GM15510 (cell line): ENCODE results near the gene SLC39A11.

Experiments used
- POLR2A ChIP-seq: IDR thresholded peaks from 3 replicates; pipeline ENCODE4 v1.6.1; 2011; ENCODE audit warnings: borderline replicate concordance; ENCODE audit not compliant: insufficient read length; ENCODE audit errors: extremely low read depth

The SLC39A11 gene

DNA sequence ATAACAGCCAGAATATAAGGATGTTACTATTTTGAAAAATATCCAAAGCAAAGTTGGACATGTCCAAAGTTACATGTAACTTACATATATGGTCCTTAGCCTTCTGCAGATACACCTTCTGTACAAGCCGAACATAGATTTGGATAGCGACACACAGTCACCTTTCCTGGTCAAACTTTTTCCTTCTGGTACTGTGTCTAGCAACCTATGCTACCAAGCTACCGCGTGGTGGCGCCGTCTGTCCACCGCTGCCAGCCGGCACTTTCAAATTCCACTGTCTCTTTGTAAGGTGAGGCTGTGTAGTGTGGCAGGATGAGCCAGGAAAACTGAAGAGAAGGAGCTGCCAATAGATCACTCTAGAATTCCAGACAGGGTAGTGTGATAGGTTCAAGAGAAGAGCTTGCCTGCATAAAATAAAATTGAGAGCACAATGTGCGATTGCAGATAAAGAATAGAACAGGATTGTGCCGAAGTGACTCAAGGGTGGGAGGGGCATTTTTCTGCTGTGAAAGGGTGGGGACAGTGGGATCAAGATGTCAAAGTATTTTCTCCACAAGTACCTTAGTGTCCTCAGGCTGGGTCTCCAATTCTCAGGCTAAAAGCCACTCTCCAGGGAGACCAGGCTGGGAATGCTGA is 366.9 kb downstream of the SLC39A11 start:
- TF ChIP-seq POLR2A = no peak

DNA sequence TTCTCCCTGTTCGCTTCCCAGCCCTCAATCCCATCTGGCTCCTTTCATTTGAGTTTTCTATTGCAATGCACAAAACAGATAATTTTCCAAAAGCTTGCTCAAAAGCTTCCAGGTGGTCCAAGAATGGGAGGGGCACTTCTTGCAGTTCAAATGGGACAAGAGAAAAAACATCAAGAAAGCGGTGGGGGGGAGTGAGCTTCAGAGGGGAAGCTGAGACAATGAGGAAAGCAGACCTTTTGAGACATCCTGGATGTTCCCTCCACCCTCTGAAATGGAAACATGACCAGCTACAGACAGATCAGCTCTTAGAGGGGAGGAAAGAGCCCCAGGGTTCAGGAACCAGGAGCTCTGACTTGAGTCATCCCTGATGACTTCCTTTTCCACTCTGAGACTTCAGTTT is 368.2 kb downstream of the SLC39A11 start:
- TF ChIP-seq POLR2A = no peak

DNA sequence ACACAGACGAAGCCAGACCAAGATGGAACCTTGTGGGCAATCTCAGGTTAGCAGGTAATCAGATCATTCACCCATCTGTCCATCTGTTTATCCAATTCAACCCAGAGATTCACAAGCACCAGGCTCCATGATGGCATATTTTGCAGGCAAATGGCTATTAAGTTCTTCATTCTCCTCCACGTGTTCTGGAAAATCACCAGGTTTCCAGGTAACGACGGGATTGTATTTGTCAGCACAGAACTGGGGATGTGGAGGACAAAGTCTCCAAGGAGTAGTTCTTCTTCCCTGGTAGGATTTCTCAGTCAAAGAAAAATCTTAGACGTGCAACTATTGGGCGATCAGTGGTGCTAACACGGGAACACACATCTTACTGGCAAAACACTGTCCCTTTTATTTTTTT is 368.8 kb downstream of the SLC39A11 start:
- TF ChIP-seq POLR2A = no peak

DNA sequence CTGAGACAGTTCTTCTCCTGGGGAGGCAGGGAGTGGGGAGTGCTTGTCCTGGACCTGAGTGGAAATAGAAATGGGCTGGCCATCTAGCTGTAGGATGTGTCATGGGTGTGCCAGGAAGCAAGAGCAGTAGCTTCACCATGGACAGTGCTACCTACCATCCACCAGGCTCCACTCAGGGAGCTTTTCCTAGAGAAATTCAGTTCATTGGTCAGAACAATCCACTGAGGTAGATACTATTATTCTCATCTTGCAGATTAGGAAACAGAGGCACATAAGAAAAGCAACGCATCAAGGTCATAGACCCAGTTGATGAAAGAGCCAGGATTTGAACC is 372.0 kb downstream of the SLC39A11 start:
- no peak for TF ChIP-seq POLR2A

DNA sequence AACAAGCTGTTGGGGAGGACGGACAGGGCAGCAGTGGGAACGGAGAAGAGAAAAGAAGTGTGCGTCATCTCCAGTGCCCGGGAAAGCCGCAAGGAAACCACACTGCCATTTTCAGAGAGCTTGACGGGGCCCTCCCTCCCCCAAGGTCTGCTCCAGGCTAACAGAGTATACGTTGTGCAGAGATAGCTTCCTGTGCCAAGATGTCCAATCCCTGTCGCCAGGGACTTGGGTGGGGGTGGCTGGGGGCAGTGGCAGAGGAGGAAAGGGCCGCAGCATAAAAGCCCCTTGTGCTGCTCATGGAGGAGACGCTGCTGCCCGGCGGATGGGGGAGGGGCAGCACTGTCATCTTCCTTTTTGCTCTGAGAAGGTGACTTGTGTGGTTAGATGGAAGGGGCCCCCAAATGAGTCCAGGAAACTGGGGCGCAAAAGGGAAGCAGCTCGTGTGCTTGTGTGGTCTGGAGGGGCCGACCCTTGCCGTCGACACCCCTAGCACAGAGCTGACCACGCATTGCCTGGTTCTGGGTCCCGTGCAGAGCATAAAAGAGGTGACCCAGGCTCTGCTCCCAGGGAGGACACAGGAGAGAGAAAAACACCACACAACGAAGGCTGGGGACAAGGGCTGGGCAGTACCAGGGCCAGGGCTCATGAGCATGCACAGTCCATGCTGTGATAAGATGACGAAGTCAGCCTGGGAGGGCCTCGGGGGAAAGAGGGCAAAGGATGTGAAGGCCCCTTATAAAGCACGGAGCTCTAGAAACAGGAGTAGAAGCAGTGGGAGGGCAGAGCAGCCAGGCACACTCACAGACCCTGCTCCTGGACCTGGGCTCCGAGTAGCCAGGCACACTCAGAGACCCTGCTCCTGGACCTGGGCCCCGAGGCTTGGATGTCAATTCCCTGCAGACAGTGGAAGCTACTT is 372.7 kb downstream of the SLC39A11 start:
- TF ChIP-seq POLR2A = no peak

DNA sequence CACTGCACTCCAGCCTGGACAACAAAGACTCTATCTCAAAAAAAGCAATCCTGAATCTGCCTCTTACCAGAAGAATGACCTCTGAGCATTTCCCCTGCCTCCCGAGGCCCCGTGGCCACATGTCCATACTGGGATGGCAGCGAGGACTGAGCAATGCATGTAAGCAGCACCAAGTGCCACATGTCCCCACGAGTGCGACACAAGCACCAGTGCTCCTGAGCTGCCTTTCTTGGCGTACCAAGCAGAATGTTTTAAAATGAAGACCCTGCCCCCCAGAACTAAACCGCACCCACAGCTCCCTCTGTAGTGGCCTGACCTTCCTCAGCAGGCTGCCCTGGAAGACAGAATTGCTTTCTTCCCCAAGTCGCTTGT is 373.3 kb downstream of the SLC39A11 start:
- no peak for TF ChIP-seq POLR2A

DNA sequence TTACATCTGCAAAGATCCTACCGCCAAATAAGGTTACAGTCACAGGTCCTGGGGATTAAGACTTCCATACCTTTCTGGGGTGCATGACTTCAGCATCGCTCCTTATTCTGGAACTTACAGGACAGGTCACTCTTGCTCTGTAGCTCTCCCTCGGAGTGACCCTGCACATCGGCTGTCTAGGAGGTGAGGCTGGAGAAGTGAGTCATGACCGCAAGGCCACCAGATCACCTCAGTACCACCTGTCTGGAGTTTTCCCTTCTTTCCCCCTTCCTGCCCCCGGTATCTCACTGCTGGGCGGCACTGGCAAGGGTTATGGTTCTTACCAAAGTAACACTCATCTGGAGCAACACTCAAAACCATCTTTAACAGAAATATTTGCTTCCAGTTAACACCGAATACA is 374.8 kb downstream of the SLC39A11 start:
- TF ChIP-seq POLR2A = no peak

DNA sequence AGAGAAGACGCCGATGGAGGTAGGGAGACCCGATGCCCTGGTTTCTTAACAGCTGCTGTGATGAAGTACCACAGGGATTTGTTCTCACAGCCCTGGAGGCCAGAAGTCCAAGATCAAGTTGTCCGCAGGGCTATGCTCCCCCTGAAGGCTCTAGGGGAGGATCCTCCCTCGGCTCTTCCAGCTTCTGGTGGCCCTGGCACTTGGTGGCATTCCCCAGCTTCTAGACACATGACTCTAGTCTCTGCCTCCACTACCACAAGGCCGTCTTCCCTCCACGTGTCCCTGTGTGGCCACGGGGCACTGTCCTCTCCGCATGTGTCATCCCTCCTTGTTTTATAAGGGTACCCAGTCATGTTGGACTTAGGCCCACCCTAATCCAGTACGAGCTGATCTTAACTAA is 375.2 kb downstream of the SLC39A11 start:
- no peak for TF ChIP-seq POLR2A

DNA sequence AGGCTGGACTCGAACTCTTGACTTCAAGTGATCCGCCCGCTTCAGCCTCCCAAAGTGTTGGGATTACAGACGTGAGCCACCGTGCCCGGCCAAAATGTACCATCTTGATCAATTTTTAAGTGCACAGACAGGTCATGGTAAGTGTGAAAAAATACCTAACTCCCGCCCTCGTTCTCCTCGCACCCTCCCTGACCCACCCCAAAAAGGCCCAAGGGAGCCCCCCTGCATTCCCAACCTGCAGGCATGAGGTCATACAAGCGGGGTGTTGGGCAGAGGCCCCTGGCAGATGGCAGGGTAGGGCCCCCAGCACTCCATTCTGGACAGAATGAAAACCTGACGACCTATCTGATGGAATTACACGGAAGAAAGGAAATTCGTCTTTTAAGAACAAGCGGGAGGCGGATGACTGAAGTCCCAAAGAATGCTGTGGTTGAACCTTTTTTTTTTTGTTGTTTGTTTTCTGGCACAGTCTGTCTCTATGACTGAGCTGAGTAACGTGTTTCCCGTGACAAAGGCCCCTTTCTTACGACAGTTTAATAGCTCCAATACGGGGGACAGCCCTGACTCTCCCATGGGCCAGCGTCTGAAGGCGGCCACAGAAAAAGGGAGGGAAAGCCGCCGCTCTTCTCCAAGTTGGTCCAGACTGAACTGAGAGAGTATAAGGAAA is 376.4 kb downstream of the SLC39A11 start:
- TF ChIP-seq POLR2A = no peak

DNA sequence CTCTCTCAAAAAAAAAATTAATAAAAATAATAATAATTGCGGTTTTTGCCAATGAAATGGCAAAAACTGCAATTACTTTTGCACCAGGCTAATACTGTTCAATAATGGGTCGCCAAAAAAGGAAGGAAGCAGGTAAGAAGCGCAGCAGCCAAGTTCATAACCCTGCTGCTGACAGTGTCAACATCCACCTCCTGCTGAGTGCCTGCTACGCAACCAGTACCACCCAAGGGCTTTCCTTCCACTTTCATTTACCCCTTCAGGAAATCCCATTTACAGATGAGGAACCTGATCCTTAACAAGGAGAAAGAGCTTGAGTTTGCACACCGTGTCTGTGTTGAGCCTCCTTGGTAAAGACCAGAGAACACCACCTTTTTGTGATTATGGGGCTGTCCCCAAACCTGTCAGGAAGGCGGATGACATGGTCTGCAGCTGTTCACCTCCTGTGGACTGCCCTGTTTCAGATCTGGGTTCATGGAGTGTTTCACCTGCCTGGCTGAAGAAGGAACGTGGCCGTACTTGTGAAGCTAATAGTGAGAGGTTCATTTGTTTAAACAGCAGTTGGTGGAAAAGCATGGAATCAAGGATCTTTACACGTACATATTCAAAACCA is 378.0 kb downstream of the SLC39A11 start:
- no peak for TF ChIP-seq POLR2A

DNA sequence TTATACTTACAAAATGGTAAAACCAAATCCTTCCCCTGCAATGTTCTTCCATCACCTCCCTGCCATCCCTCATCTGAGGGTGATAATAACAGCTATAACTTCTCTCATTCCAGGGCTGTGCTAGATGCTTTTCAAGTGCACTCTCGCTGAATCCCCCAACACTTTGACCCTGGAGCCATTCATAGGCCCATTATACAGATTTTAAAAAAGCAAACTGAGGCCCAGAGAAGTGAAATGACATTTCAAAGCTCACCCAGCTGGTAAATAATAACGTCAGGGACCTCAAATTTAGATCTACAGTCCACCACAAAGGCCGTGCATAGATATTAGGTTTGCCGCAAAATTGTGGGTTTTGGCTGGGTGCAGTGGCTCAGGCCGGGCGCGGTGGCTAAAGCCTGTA is 378.8 kb downstream of the SLC39A11 start:
- TF ChIP-seq POLR2A = no peak

DNA sequence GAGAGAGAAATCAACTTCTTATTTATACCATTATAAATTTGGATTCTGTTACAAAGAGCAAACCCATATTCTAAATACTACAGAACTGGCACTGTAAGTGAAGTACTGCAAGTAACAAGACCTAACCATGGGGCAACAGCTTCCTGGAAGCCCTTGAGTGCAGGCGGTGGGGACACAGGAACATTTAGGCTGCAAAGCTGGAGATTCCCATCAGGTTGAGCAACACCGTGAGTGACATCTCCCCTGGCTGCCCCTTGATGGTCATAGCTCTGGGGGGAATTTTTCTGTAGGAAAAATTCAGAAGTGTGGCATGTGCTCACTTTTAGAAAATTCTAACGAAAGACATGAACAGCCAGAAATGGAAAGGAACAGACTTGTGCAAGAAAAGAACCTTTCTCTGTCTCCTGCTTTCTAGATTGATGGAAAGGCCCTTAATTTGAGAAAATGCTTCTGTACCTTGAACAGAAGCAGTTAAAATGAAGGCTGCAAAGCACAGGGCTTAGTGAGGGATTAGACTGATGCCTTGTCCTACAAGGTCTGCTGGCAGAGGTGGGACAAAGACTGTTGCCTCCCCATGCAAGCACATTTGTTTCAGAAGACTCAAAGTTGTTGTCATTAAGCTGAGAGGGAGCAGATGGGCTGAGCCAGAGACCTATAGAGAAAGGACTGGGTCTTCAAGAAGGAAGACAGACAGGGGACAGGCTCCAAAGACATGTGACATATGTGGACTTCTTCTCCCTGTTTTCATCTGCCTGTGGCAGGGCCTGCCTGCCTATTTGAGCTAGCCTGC is 380.8 kb downstream of the SLC39A11 start:
- TF ChIP-seq POLR2A = no peak

DNA sequence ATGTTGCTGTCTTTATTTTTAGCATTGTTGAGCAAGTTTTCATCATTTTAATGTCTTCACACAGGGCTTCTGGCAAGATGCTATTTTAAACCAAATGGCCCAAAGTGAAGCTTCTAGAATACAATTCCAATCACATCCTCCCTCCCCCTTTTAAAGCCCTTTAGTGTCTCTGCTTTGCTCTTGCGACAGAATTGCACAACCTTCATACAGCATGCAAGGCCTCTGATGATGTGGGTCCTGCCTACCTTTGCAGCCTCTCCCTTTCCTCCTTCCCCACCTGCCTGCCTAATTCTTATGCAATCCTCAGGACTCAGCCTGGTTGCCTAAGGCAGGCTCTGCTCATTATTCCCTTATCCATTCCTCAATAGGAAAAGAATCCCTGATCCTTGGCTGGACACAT is 381.7 kb downstream of the SLC39A11 start:
- TF ChIP-seq POLR2A = no peak

DNA sequence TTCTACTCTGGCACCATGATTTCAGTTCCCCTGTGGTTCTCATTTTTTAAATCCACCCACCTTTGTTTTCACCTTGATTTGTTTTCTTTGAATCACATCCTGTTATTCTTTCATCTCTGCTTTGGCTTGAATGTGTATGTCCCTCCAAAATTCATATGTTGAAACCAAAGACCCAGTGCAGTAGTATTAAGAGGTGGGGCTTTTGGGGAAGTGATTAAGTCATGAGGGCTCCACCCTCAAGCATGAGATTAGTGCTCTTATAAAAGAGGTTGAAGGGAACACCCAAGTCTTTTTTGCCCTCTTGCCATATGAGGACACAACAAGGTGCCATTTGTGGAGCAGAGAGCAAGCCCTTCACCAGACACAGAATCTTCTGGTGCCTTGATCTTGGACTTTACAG is 382.3 kb downstream of the SLC39A11 start:
- no peak for TF ChIP-seq POLR2A
